ENCODE data around the gene SEMA3A. TPM values are rescaled to one million over a fixed set of nuclear protein-coding genes. Genes with fewer than 3 reads are reported as not detected.
"Not testable (repeated sequence)": the region's sequence is repeated elsewhere in the genome, so short reads cannot be mapped to it uniquely, and the experiment has no call there.

The SEMA3A gene
- total and polyA plus RNA-seq, 2 donors, result 12.9 to 24.3 TPM

GRCh38 chr7:84076219-84076618 lies 118.4 kb downstream of the SEMA3A start:
- WGBS, result 97% methylated on average over 1 of the region's 1 CpG
- DNase-seq (ENCODE audit: extremely low spot score), result no peak
- H3K4me1 ChIP-seq (ENCODE audit: insufficient read depth), result no peaks in the 10 kb centered on the region

GRCh38 chr7:84073186-84073875 lies 121.3 kb downstream of the SEMA3A start:
- Histone ChIP-seq H3K4me1 (ENCODE audit: insufficient read depth) (no peaks in the 10 kb centered on the region), H3K4me3 (ENCODE audit: low read depth, low read length) (no peak overlapping the region), H3K27ac (ENCODE audit: low read depth) (no peak overlapping the region), H3K36me3 (ENCODE audit: insufficient read depth) (no peaks in the 10 kb centered on the region)
- 53% methylated on average over 3 of the region's 3 CpGs for WGBS
- DNase-seq (ENCODE audit: extremely low spot score), result no peak

More at GRCh38 chr7:84076219-84076618, 118.4 kb downstream of the SEMA3A start:
- H3K4me3 ChIP-seq (ENCODE audit: low read depth, low read length), result no peak overlapping the region
- H3K27ac ChIP-seq (ENCODE audit: low read depth), result no peak overlapping the region
- H3K36me3 ChIP-seq (ENCODE audit: insufficient read depth), result no peaks in the 10 kb centered on the region

- Histone ChIP-seq H3K4me3 (ENCODE audit: low read depth, low read length) (no peak overlapping the region), H3K27ac (ENCODE audit: low read depth) (no peak overlapping the region), H3K36me3 (ENCODE audit: insufficient read depth) (no peaks in the 10 kb centered on the region), H3K4me1 (ENCODE audit: insufficient read depth) (no peaks in the 10 kb centered on the region)
- DNase-seq (ENCODE audit: extremely low spot score), result no peak
- WGBS, result 66% methylated on average over 2 of the region's 2 CpGs
These were observed 123.8 kb downstream of the SEMA3A start for GRCh38 chr7:84070770-84071169.

DNA sequence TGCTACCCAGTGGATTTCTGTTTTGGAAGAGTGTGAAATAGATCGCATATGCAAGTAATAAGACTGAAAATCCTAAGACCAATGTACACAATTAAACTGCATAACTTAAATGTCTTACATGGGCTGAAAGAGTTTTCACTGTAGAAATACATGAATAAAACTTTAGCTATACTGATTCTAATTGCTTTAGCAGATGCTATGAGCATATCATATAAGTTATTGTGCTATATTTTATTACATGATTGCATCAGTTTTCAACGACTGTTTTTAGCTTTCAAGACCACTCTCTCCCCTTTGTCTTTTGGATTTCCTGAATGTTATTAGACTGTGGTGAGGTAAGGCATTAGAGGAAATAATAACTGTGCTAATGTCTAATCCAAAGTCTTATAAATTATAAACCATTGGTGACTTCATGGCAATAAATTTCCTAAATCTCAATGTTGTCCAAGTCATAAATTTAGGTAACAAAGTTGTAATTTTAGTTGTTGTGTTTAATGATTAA lies 124.5 kb downstream of the SEMA3A start:
- H3K4me1 ChIP-seq (ENCODE audit: insufficient read depth), result no peaks in the 10 kb centered on the region
- no peak overlapping the region for H3K4me3 ChIP-seq (ENCODE audit: low read depth, low read length)
- no peaks in the 10 kb centered on the region for H3K36me3 ChIP-seq (ENCODE audit: insufficient read depth)
- no peak for DNase-seq (ENCODE audit: extremely low spot score)
- H3K27ac ChIP-seq (ENCODE audit: low read depth), result no peak overlapping the region
- whole genome bisulfite sequencing, result 54% methylated on average over 2 of the region's 2 CpGs

DNA sequence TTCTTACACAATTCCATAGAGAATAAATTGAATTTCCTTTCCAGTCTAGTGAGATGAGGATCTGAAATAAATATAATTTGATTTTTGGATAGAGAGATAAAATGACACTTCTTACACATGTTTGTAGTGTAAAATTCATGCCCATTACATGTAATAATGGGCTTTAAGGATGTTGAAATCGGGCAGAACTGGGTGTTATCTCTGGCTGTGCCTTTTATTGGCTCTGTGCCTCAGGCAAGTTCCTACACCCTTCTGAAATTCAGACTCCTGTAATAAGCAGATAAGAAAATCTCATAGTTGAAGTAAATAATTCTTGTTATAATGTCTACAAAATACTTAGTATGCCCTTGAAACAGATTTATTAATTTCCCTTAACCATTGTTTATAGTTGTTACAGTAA lies 125.6 kb downstream of the SEMA3A start:
- Histone ChIP-seq H3K4me1 (ENCODE audit: insufficient read depth) (no peaks in the 10 kb centered on the region), H3K4me3 (ENCODE audit: low read depth, low read length) (no peak overlapping the region), H3K27ac (ENCODE audit: low read depth) (no peak overlapping the region), H3K36me3 (ENCODE audit: insufficient read depth) (no peaks in the 10 kb centered on the region)
- DNase-seq (ENCODE audit: extremely low spot score), result no peak
- WGBS, result 33% methylated on average over 1 of the region's 1 CpG

DNA sequence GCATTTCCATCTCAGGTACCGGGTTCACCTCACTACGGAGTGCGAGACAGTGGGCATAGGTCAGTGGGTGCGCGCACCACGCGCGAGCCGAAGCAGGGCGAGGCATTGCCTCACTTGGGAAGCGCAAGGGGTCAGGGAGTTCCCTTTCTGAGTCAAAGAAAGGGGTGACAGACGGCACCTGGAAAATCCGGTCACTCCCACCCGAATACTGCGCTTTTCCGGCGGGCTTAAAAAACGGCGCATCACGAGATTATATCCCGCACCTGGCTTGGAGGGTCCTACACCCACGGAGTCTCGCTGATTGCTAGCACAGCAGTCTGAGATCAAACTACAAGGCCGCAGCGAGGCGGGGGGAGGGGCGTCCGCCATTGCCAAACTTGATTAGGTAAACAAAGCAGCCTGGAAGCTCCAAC lies 132.1 kb downstream of the SEMA3A start:
- not testable (repeated sequence) for DNase-seq (ENCODE audit: extremely low spot score); H3K27ac ChIP-seq (ENCODE audit: low read depth); H3K4me3 ChIP-seq (ENCODE audit: low read depth, low read length); H3K4me1 ChIP-seq (ENCODE audit: insufficient read depth); H3K36me3 ChIP-seq (ENCODE audit: insufficient read depth)
- 96% methylated on average over 28 of the region's 28 CpGs for WGBS

DNA sequence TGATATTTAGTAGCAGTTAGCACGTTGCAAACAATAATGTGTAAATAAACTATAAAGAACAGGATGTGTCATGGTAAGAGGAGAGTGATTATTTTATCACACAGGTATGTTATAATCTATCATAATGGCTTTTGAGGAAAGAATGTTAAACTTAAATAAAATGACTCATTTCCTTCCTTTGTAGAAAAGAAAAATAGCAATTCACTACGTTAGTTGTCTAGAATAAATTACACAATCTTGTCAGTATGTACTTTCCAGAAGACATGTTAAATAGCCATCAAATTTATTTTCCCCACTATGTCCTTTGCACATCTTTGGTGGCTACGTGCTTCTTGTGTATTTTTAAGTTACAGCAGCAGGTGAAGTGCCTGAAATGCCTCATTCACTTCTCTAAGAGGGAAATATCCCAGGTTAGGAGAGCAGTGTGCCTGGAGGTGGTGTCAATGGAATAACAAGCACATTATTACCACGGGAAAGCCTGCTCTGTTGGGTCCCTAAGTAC lies 133.8 kb downstream of the SEMA3A start:
- H3K36me3 ChIP-seq (ENCODE audit: insufficient read depth), result no peaks in the 10 kb centered on the region
- no peak for DNase-seq (ENCODE audit: extremely low spot score)
- 54% methylated on average over 4 of the region's 4 CpGs for WGBS
- no peak overlapping the region for H3K4me3 ChIP-seq (ENCODE audit: low read depth, low read length)
- no peaks in the 10 kb centered on the region for H3K4me1 ChIP-seq (ENCODE audit: insufficient read depth)
- no peak overlapping the region for H3K27ac ChIP-seq (ENCODE audit: low read depth)

- WGBS, result 99% methylated on average over 1 of the region's 1 CpG
- Histone ChIP-seq H3K4me1 (ENCODE audit: insufficient read depth) (no peaks in the 10 kb centered on the region), H3K27ac (ENCODE audit: low read depth) (no peak overlapping the region), H3K4me3 (ENCODE audit: low read depth, low read length) (no peak overlapping the region), H3K36me3 (ENCODE audit: insufficient read depth) (no peaks in the 10 kb centered on the region)
- DNase-seq (ENCODE audit: extremely low spot score), result no peak
These were observed 134.6 kb downstream of the SEMA3A start for GRCh38 chr7:84060000-84060399.

GRCh38 chr7:84058311-84059076 lies 136.1 kb downstream of the SEMA3A start:
- Histone ChIP-seq H3K4me1 (ENCODE audit: insufficient read depth) (no peaks in the 10 kb centered on the region), H3K27ac (ENCODE audit: low read depth) (no peak overlapping the region), H3K36me3 (ENCODE audit: insufficient read depth) (no peaks in the 10 kb centered on the region), H3K4me3 (ENCODE audit: low read depth, low read length) (no peak overlapping the region)
- 76% methylated on average over 6 of the region's 6 CpGs for WGBS
- no peak for DNase-seq (ENCODE audit: extremely low spot score)

DNA sequence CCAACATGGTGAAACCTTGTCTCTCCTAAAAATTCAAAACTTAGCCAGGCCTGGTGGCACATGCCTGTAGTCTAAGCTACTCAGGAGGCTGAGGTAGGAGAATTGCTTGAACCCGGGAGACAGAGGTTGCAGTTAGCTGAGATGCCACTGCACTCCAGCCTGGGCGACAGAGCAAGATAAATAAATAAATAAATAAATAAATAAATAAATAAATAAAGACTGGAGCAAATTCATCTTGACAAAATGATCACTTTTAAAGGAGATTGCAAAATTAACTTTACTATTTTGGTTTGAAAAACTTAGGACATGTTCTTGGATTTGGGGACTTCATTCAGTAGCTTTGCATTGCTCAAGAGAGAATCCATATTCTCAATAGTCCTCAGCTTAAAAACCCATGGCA lies 137.0 kb downstream of the SEMA3A start:
- H3K4me3 ChIP-seq (ENCODE audit: low read depth, low read length), result no peak overlapping the region
- H3K4me1 ChIP-seq (ENCODE audit: insufficient read depth), result no peaks in the 10 kb centered on the region
- 98% methylated on average over 2 of the region's 2 CpGs for WGBS
- H3K27ac ChIP-seq (ENCODE audit: low read depth), result no peak overlapping the region
- no peaks in the 10 kb centered on the region for H3K36me3 ChIP-seq (ENCODE audit: insufficient read depth)
- DNase-seq (ENCODE audit: extremely low spot score), result no peak

DNA sequence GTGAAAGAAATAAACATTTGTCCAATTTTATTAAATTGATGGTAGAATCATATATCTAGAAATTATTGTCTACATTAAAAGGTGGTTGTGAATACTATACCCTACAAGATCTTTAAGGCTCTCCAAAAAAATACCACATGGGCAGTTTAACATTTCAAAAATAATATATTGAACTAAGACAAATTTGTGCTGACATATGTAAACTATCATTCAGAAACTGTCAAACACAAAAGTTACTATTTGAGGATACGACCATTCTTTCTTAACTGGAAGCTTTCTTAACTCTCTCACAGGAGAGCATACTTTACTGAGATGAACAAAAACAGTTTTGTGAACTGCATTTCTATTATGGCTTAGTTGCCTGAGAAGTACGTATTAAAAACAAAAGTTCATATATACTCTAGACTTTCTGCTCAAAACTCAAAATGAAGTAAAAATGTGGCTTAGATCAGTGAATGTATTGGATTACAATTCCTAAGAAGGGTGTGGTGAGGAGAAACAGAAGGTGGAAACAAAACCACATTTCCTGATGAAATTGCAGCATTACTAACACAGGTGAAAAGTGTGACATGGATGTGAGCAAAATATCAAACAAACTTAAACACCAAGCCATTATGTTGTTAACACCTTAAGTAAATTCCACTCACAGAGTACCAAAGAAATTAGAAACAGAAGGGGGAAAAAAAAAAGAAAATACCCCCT lies 138.5 kb downstream of the SEMA3A start:
- no peak for DNase-seq (ENCODE audit: extremely low spot score)
- Histone ChIP-seq H3K4me3 (ENCODE audit: low read depth, low read length) (no peak overlapping the region), H3K27ac (ENCODE audit: low read depth) (no peak overlapping the region), H3K36me3 (ENCODE audit: insufficient read depth) (no peaks in the 10 kb centered on the region), H3K4me1 (ENCODE audit: insufficient read depth) (no peaks in the 10 kb centered on the region)
- 84% methylated on average over 2 of the region's 2 CpGs for WGBS

DNA sequence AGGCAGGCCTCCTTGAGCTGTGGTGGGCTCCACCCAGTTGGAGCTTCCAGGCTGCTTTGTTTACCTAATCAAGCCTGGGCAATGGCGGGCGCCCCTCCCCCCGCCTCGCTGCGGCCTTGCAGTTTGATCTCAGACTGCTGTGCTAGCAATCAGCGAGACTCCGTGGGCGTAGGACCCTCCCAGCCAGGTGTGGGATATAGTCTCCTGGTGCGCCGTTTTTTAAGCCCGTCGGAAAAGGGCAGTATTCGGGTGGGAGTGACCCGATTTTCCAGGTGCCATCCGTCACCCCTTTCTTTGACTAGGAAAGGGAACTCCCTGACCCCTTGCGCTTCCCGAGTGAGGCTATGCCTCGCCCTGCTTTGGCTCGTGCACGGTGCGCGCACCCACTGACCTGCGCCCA lies 139.4 kb downstream of the SEMA3A start:
- DNase-seq (ENCODE audit: extremely low spot score); H3K4me3 ChIP-seq (ENCODE audit: low read depth, low read length); H3K36me3 ChIP-seq (ENCODE audit: insufficient read depth); H3K27ac ChIP-seq (ENCODE audit: low read depth); H3K4me1 ChIP-seq (ENCODE audit: insufficient read depth): not testable (repeated sequence)
- WGBS, result 92% methylated on average over 23 of the region's 23 CpGs

- Histone ChIP-seq H3K4me1 (ENCODE audit: insufficient read depth) (no peaks in the 10 kb centered on the region), H3K4me3 (ENCODE audit: low read depth, low read length) (no peak overlapping the region), H3K27ac (ENCODE audit: low read depth) (no peak overlapping the region), H3K36me3 (ENCODE audit: insufficient read depth) (no peaks in the 10 kb centered on the region)
- DNase-seq (ENCODE audit: extremely low spot score), result no peak
These were observed 145.3 kb downstream of the SEMA3A start for GRCh38 chr7:84049071-84049836.
